H1 (cell line): Measurements from ENCODE around the gene ADARB2. TPM values are rescaled to one million over a fixed set of nuclear protein-coding genes. Genes with fewer than 3 reads are reported as not detected.

ENCODE experiments used
- CTCF ChIA-PET: fragments of 300-600 bp; sonication (Branson Sonifier 250); formaldehyde crosslinking; loops from one replicate; lab custom pipeline; 2021; ENCODE audit not compliant: partially characterized antibody; lab: Charles Lee
- POLR2A ChIA-PET: fragments of 300-600 bp; sonication (Branson Sonifier 250); formaldehyde crosslinking; loops from one replicate; lab custom pipeline; 2021; ENCODE audit warnings: inconsistent platforms; ENCODE audit not compliant: partially characterized antibody; lab: Charles Lee
- DNase-seq, 2 experiments: peaks; one replicate each; pipeline versions ENCODE4 v3.0.0 to v3.0.0-alpha.2; 2010 to 2022; ENCODE audit warnings: low spot score in 2 of 2, low read depth in 1 of 2, mixed read lengths in 1 of 2
- FAIRE-seq: peaks from 2 replicates; lab custom pipeline; 2011; peaks lifted over from hg19 to GRCh38; lab: Jason Lieb, UNC
- H2AFZ ChIP-seq: 2 replicates; pipeline ENCODE4 v1.8.1; 2012; ENCODE audit warnings: low read length, inconsistent platforms
- H2AK5ac ChIP-seq: 2 replicates; pipeline ENCODE4 v1.6.1; 2013; ENCODE audit warnings: low read depth, low read length
- H2BK120ac ChIP-seq: replicated peaks from 2 replicates; pipeline ENCODE3; 2013; ENCODE audit warnings: low read depth, low read length, inconsistent platforms
- H2BK12ac ChIP-seq: 2 replicates; pipeline ENCODE4 v1.6.1; 2013; ENCODE audit warnings: low read depth, low read length
- H2BK15ac ChIP-seq: 2 replicates; pipeline ENCODE4 v1.6.1; 2013; ENCODE audit warnings: low read length
- H2BK20ac ChIP-seq: 2 replicates; pipeline ENCODE4 v1.6.1; 2013; ENCODE audit warnings: low read length
- H2BK5ac ChIP-seq: 2 replicates; pipeline ENCODE4 v1.6.1; 2013; ENCODE audit warnings: low read depth, low read length
- H3K14ac ChIP-seq: 2 replicates; pipeline ENCODE4 v1.6.1; 2013; ENCODE audit warnings: inconsistent platforms; ENCODE audit not compliant: insufficient read length
- H3K18ac ChIP-seq: 2 replicates; pipeline ENCODE4 v1.6.1; 2013; ENCODE audit warnings: low read length; ENCODE audit errors: extremely low read depth
- H3K23ac ChIP-seq: 2 replicates; pipeline ENCODE4 v1.6.1; 2013; ENCODE audit warnings: inconsistent platforms; ENCODE audit not compliant: insufficient read length
- H3K23me2 ChIP-seq: 2 replicates; pipeline ENCODE4 v1.6.1; 2013; ENCODE audit warnings: low read depth, low read length
- H3K27ac ChIP-seq: 2 replicates; pipeline ENCODE4 v1.6.1; 2011; ENCODE audit warnings: low read depth, low read length, inconsistent platforms
- H3K27me3 ChIP-seq, 4 experiments: replicated peaks in 1 of 4; 1 replicate in 1 of 4; 2 replicates in 3 of 4; pipeline versions ENCODE4 v1.6.1 to v1.8.1; 2011 to 2013; ENCODE audit warnings: low read length in 3 of 4, mild to moderate bottlenecking in 3 of 4, inconsistent platforms in 2 of 4, mixed read lengths in 2 of 4, moderate library complexity in 1 of 4; ENCODE audit not compliant: control insufficient read depth in 3 of 4, insufficient read depth in 3 of 4; ENCODE audit errors: extremely low read depth in 1 of 4
- H3K36me3 ChIP-seq, 4 experiments: 2 replicates each; pipeline versions ENCODE4 v1.6.1 to v1.8.1; 2011 to 2013; ENCODE audit warnings: mild to moderate bottlenecking in 4 of 4, low read length in 3 of 4, moderate library complexity in 2 of 4, control low read depth in 1 of 4, inconsistent platforms in 1 of 4; ENCODE audit not compliant: insufficient read depth in 4 of 4, control insufficient read depth in 2 of 4
- H3K4ac ChIP-seq: replicated peaks from 2 replicates; pipeline ENCODE3; 2013; ENCODE audit warnings: low read length, low read depth, mixed read lengths, inconsistent platforms; ENCODE audit not compliant: insufficient read length
- H3K4me1 ChIP-seq, 4 experiments: replicated peaks in 1 of 4; 1 replicate in 1 of 4; 2 replicates in 3 of 4; pipeline versions ENCODE4 v1.6.1 to v1.8.1; 2011 to 2013; ENCODE audit warnings: low read length in 3 of 4, inconsistent platforms in 2 of 4, mixed read lengths in 1 of 4; ENCODE audit not compliant: insufficient read depth in 4 of 4, control insufficient read depth in 3 of 4
- H3K4me2 ChIP-seq, 2 experiments: 2 replicates each; pipeline versions ENCODE4 v1.6.1 to v1.8.1; 2011 to 2013; ENCODE audit warnings: low read depth in 2 of 2, low read length in 2 of 2, control low read depth in 1 of 2, inconsistent platforms in 1 of 2, mild to moderate bottlenecking in 1 of 2; ENCODE audit not compliant: insufficient read depth in 1 of 2
- H3K4me3 ChIP-seq, 4 experiments: fragments of 200-600, 300-600 bp in 1 of 4; sonication (generic), shearing (Covaris generic), sonication (Bioruptor Twin) in 1 of 4; 2 replicates each; pipeline versions ENCODE4 v1.5.1 to v1.8.1; 2011 to 2016; ENCODE audit warnings: low read length in 4 of 4, low read depth in 3 of 4, control low read depth in 2 of 4, inconsistent platforms in 2 of 4, mild to moderate bottlenecking in 2 of 4, mixed read lengths in 1 of 4, moderate library complexity in 1 of 4; ENCODE audit not compliant: insufficient read depth in 2 of 4; ENCODE audit errors: extremely low read depth in 1 of 4
- H3K56ac ChIP-seq: replicated peaks from 2 replicates; pipeline ENCODE3; 2013; ENCODE audit warnings: low read depth, mild to moderate bottlenecking, mixed read lengths, low read length, inconsistent platforms; ENCODE audit not compliant: insufficient read length
- H3K79me1 ChIP-seq: 2 replicates; pipeline ENCODE4 v1.6.1; 2013; ENCODE audit warnings: low read depth, low read length, control low read depth
- H3K79me2 ChIP-seq, 2 experiments: 2 replicates each; pipeline versions ENCODE4 v1.6.1 to v1.8.1; 2012 to 2013; ENCODE audit warnings: low read length in 2 of 2, mild to moderate bottlenecking in 2 of 2, inconsistent platforms in 1 of 2; ENCODE audit not compliant: insufficient read depth in 2 of 2, control insufficient read depth in 1 of 2
- H3K9ac ChIP-seq, 4 experiments: replicated peaks in 1 of 4; 1 replicate in 1 of 4; 2 replicates in 3 of 4; pipeline versions ENCODE4 v1.6.1 to v1.8.1; 2011 to 2013; ENCODE audit warnings: low read depth in 3 of 4, low read length in 3 of 4, control low read depth in 2 of 4, mild to moderate bottlenecking in 2 of 4, moderate library complexity in 2 of 4, inconsistent platforms in 1 of 4; ENCODE audit errors: extremely low read depth in 1 of 4
- H3K9me3 ChIP-seq, 2 experiments: 2 replicates each; pipeline versions ENCODE4 v1.6.1 to v1.8.1; 2012 to 2013; ENCODE audit warnings: mild to moderate bottlenecking in 2 of 2, moderate library complexity in 2 of 2, control low read depth in 1 of 2, inconsistent platforms in 1 of 2, low read depth in 1 of 2, low read length in 1 of 2, mixed read lengths in 1 of 2; ENCODE audit not compliant: insufficient read depth in 2 of 2
- H4K20me1 ChIP-seq, 2 experiments: replicated peaks in 1 of 2; 2 replicates each; pipeline versions ENCODE3 to v1.8.1; 2011 to 2013; ENCODE audit warnings: inconsistent platforms in 2 of 2, low read length in 2 of 2, mild to moderate bottlenecking in 1 of 2; ENCODE audit not compliant: insufficient read depth in 2 of 2, control insufficient read depth in 1 of 2
- H4K5ac ChIP-seq: 2 replicates; pipeline ENCODE4 v1.6.1; 2013; ENCODE audit warnings: low read length, low read depth, mixed read lengths, inconsistent platforms; ENCODE audit not compliant: insufficient read length
- H4K8ac ChIP-seq: 2 replicates; pipeline ENCODE4 v1.8.0; 2013; ENCODE audit warnings: mild to moderate bottlenecking, moderate library complexity, low read length, inconsistent platforms; ENCODE audit not compliant: insufficient read depth; ENCODE audit errors: extremely low read depth
- H4K91ac ChIP-seq: replicated peaks from 2 replicates; pipeline ENCODE3; 2013; ENCODE audit warnings: low read length, mixed read lengths, inconsistent platforms; ENCODE audit not compliant: insufficient read length
- BCL11A ChIP-seq, 2 experiments: IDR thresholded peaks; one replicate each; pipeline ENCODE4 v1.6.1; 2011; ENCODE audit warnings: low read depth in 2 of 2, low read length in 2 of 2, mild to moderate bottlenecking in 2 of 2
- CREB1 ChIP-seq: IDR thresholded peaks from 2 replicates; pipeline ENCODE4 v1.6.1; 2012; ENCODE audit warnings: inconsistent platforms
- E2F6 ChIP-seq: IDR thresholded peaks from 2 replicates; pipeline ENCODE4 v1.6.1; 2012; ENCODE audit warnings: inconsistent platforms
- EGR1 ChIP-seq: IDR thresholded peaks from 2 replicates; pipeline ENCODE4 v1.6.1; 2011; ENCODE audit warnings: low read depth, low read length, borderline replicate concordance
- GTF2F1 ChIP-seq: IDR thresholded peaks from 2 replicates; pipeline ENCODE4 v1.6.1; 2012; ENCODE audit warnings: low read depth, low read length, improper control_type of control experiment, borderline replicate concordance
- JUND ChIP-seq: IDR thresholded peaks from 2 replicates; pipeline ENCODE4 v1.6.1; 2011; ENCODE audit warnings: mild to moderate bottlenecking, improper control_type of control experiment, low read length
- POU5F1 ChIP-seq: IDR thresholded peaks from 2 replicates; pipeline ENCODE4 v1.6.1; 2011; ENCODE audit warnings: low read depth, mild to moderate bottlenecking, low read length, moderate library complexity
- RFX5 ChIP-seq: IDR thresholded peaks from 2 replicates; pipeline ENCODE4 v1.6.1; 2011; ENCODE audit warnings: low read depth, low read length, improper control_type of control experiment, borderline replicate concordance
- SUZ12 ChIP-seq: fragments of 200-600 bp; sonication (generic); IDR thresholded peaks from 2 replicates; pipeline ENCODE4 v1.6.1; 2012; ENCODE audit warnings: mild to moderate bottlenecking, inconsistent platforms, low read length, moderate library complexity, mixed read lengths
- TAF1 ChIP-seq: IDR thresholded peaks from 2 replicates; pipeline ENCODE4 v1.6.1; 2011; ENCODE audit warnings: mild to moderate bottlenecking, low read depth, low read length
- WGBS, 2 experiments: shearing (Covaris generic) in 1 of 2; methylation state at CpG; one replicate each; pipeline versions ENCODE4 v1.1.6 to v1.1.7; 2013 to 2015; ENCODE audit warnings: low lambda C conversion rate in 2 of 2, mixed read lengths in 2 of 2, inconsistent platforms in 1 of 2, low coverage in 1 of 2, missing lambda C conversion rate in 1 of 2; ENCODE audit not compliant: insufficient replicate concordance in 2 of 2, insufficient coverage in 1 of 2, insufficient read length in 1 of 2; ENCODE audit errors: extremely low coverage in 1 of 2, missing lambda C conversion rate in 1 of 2; 5-methylcytosine and 5-hydroxymethylcytosine counted together
- polyA plus RNA-seq, 7 experiments: library from polyadenylated mRNA; depleted of rRNA in 3 of 7; stranded (reverse) in 5 of 7; unstranded in 2 of 7; fragments of >200 nt in 5 of 7; fragments of 200-250 nt in 2 of 7; gene quantifications; 1 replicate in 5 of 7; 2 replicates in 1 of 7; 4 replicates in 1 of 7; pipeline versions ENCODE4 v1.2.1 to v1.2.3, GENCODE V29; 2011 to 2013; ENCODE audit warnings: missing spikeins in 2 of 7, mixed read lengths in 2 of 7
- total RNA-seq: library from RNA; stranded (reverse); fragmentation: NEBNext Ultra II Directional; extraction: Animal tissue kit (Norgen Biotek cat#: 25700); gene quantifications from 2 replicates; pipeline ENCODE4 v1.2.1, GENCODE V29; 2021
- TF ChIP-seq, protein P1 (sequence below): IDR thresholded peaks from 2 replicates; pipeline ENCODE4 v1.6.1; 2012; ENCODE audit warnings: inconsistent platforms
- TF ChIP-seq, protein P2 (sequence below): IDR thresholded peaks from 2 replicates; pipeline ENCODE4 v1.6.1; 2011; ENCODE audit warnings: low read length, improper control_type of control experiment

ADARB2 gene
- total and polyA plus RNA-seq, 2 of the 8 experiments (the other 6 are each of a cell fraction or from before 2014, with no cell fraction given): 2.2 to 2.8 TPM

GRCh38 chr10:1560535-1561192 lies 176.7 kb downstream of the ADARB2 start:
- POLR2A ChIA-PET: no interaction called here
- H2BK120ac ChIP-seq: no peak overlapping the region
- H3K23me2 ChIP-seq: no peaks in the 10 kb centered on the region
- no peaks in the 10 kb centered on the region for H3K36me3 ChIP-seq
- no peak overlapping the region for H2BK5ac ChIP-seq
- peaks cover 2 to 3% of the 10 kb centered on the region in 2 experiments for H4K20me1 ChIP-seq
- no peak overlapping the region for H3K4me2 ChIP-seq
- 97% methylated on average over 16 of the region's 16 CpGs; no CpG with 5 or more reads in 1 of the 2 experiments for WGBS, 2 experiments
- H3K4me1 ChIP-seq: 0 out of 7 replicates have a peak, but pooled peaks cover 0 to 3% (median 1%) of the 10 kb centered on the region in 4 experiments
- H3K9ac ChIP-seq: no peak overlapping the region
- H3K56ac ChIP-seq: no peak overlapping the region
- no peaks in the 10 kb centered on the region for H3K9me3 ChIP-seq
- H2BK12ac ChIP-seq: no peak overlapping the region
- no peak overlapping the region for H3K27ac ChIP-seq
- no peak overlapping the region for H3K4me3 ChIP-seq
- H3K79me2 ChIP-seq: no peaks in the 10 kb centered on the region
- no peak overlapping the region for H4K8ac ChIP-seq
- no peak overlapping the region for H2BK15ac ChIP-seq
- FAIRE-seq (no peak), DNase-seq (no peak)
- CTCF ChIA-PET: no interaction called here
- H4K91ac ChIP-seq: no peak overlapping the region
- no peak overlapping the region for H2AK5ac ChIP-seq
- H3K79me1 ChIP-seq: no peaks in the 10 kb centered on the region
- H2AFZ ChIP-seq: no peak overlapping the region
- H3K18ac ChIP-seq: no peak overlapping the region
- H2BK20ac ChIP-seq: no peak overlapping the region
- H4K5ac ChIP-seq: no peak overlapping the region
- peaks cover 0 to 2% (median 0%) of the 10 kb centered on the region in 4 experiments; a peak in 2 of 7 replicates for H3K27me3 ChIP-seq
- H3K23ac ChIP-seq: no peak overlapping the region
- H3K4ac ChIP-seq: no peak overlapping the region
- H3K14ac ChIP-seq: no peak overlapping the region
- TF ChIP-seq POU5F1 (no peak), SUZ12 (no peak), CREB1 (no peak), JUND (no peak), BCL11A (IDR thresholded peaks at IDR 0.05; ENCODE audit: low read depth in 2 of 2, low read length in 2 of 2) (no peak), RFX5 (no peak), TAF1 (no peak), E2F6 (no peak), GTF2F1 (no peak), EGR1 (no peak)
- TF ChIP-seq, protein P1, sequence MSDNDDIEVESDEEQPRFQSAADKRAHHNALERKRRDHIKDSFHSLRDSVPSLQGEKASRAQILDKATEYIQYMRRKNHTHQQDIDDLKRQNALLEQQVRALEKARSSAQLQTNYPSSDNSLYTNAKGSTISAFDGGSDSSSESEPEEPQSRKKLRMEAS: no peak
- TF ChIP-seq, protein P2, sequence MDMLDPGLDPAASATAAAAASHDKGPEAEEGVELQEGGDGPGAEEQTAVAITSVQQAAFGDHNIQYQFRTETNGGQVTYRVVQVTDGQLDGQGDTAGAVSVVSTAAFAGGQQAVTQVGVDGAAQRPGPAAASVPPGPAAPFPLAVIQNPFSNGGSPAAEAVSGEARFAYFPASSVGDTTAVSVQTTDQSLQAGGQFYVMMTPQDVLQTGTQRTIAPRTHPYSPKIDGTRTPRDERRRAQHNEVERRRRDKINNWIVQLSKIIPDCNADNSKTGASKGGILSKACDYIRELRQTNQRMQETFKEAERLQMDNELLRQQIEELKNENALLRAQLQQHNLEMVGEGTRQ: no peak
